Mammary epithelial cell (primary cell): ENCODE data around the gene S100B.

ENCODE experiments used
- EZH2 ChIP-seq: IDR thresholded peaks from 2 replicates; pipeline ENCODE4 v1.6.1; 2012; ENCODE audit warnings: low read length, inconsistent platforms, borderline replicate concordance
- TF ChIP-seq, protein P1 (sequence below), 2 donors: IDR thresholded peaks in 1 of 2; conservative IDR thresholded peaks in 1 of 2; 2 replicates each; pipeline ENCODE4 v1.5.1; 2011 to 2012; ENCODE audit warnings: inconsistent platforms in 2 of 2, low read length in 2 of 2, mild to moderate bottlenecking in 2 of 2, control low read depth in 1 of 2, low read depth in 1 of 2; ENCODE audit not compliant: insufficient read depth in 1 of 2; ENCODE audit errors: extremely low read depth in 1 of 2

DNA sequence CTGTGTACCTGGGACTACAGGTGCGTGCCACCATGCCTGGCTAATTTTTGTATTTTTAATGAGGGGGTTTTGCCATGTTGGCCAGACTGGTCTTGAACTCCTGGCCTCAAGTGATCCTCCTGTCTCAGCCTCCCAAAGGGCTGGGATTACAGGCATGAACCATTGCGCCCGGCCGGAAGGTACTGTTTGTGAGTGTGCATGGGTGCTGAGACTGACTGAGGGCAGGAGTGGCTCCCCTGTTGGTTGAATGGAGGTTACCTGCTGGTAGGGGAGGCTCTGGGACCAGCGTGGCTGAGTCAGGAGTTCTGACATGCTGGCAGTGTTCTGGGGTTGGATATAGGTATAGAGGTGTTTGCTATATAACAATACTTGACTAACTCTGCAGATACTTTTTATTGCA, 41.0 kb upstream of the S100B start:
- TF ChIP-seq, protein P1, sequence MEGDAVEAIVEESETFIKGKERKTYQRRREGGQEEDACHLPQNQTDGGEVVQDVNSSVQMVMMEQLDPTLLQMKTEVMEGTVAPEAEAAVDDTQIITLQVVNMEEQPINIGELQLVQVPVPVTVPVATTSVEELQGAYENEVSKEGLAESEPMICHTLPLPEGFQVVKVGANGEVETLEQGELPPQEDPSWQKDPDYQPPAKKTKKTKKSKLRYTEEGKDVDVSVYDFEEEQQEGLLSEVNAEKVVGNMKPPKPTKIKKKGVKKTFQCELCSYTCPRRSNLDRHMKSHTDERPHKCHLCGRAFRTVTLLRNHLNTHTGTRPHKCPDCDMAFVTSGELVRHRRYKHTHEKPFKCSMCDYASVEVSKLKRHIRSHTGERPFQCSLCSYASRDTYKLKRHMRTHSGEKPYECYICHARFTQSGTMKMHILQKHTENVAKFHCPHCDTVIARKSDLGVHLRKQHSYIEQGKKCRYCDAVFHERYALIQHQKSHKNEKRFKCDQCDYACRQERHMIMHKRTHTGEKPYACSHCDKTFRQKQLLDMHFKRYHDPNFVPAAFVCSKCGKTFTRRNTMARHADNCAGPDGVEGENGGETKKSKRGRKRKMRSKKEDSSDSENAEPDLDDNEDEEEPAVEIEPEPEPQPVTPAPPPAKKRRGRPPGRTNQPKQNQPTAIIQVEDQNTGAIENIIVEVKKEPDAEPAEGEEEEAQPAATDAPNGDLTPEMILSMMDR (conservative IDR thresholded peaks at IDR 0.05 in 1 of 2, IDR thresholded peaks at IDR 0.05 in 1 of 2; ENCODE audit: extremely low read depth in 1 of 2, insufficient read depth in 1 of 2, low read depth in 1 of 2, low read length in 2 of 2), result no peak
- TF ChIP-seq EZH2, result no peak
